Ishikawa (cell line): ENCODE results near the gene NUP43.

Experiments used
- CEBPB ChIP-seq: IDR thresholded peaks from 2 replicates; pipeline ENCODE4 v1.6.1; 2012
- CREB1 ChIP-seq: IDR thresholded peaks from 2 replicates; pipeline ENCODE4 v1.6.1; 2012; ENCODE audit warnings: low read depth
- EGR1 ChIP-seq: IDR thresholded peaks from 2 replicates; pipeline ENCODE4 v1.6.1; 2012
- EP300 ChIP-seq: IDR thresholded peaks from 2 replicates; pipeline ENCODE4 v1.6.1; 2012; ENCODE audit warnings: borderline replicate concordance
- FOXM1 ChIP-seq: IDR thresholded peaks from 2 replicates; pipeline ENCODE4 v1.6.1; 2012; ENCODE audit warnings: low read depth, borderline replicate concordance
- NFIC ChIP-seq: IDR thresholded peaks from 2 replicates; pipeline ENCODE4 v1.6.1; 2012
- RAD21 ChIP-seq: IDR thresholded peaks from 2 replicates; pipeline ENCODE4 v1.6.1; 2012; ENCODE audit warnings: low read depth
- TAF1 ChIP-seq: IDR thresholded peaks from 2 replicates; pipeline ENCODE4 v1.6.1; 2012; ENCODE audit warnings: low read depth, mild to moderate bottlenecking
- TCF12 ChIP-seq: IDR thresholded peaks from 2 replicates; pipeline ENCODE4 v1.6.1; 2012; ENCODE audit warnings: low read depth
- TEAD4 ChIP-seq: IDR thresholded peaks from 2 replicates; pipeline ENCODE4 v1.6.1; 2012
- YY1 ChIP-seq: IDR thresholded peaks from 2 replicates; pipeline ENCODE4 v1.6.1; 2012; ENCODE audit warnings: low read depth
- ZBTB7A ChIP-seq: IDR thresholded peaks from 2 replicates; pipeline ENCODE4 v1.6.1; 2012; ENCODE audit warnings: low read depth
- TF ChIP-seq, protein P1 (sequence below): IDR thresholded peaks from 2 replicates; pipeline ENCODE4 v1.6.1; 2012; ENCODE audit warnings: low read depth, mild to moderate bottlenecking
- TF ChIP-seq, protein P2 (sequence below): IDR thresholded peaks from 2 replicates; pipeline ENCODE4 v1.6.1; 2012
- TF ChIP-seq, protein P3 (sequence below): IDR thresholded peaks from 2 replicates; pipeline ENCODE4 v1.6.1; 2012

NUP43 gene

DNA sequence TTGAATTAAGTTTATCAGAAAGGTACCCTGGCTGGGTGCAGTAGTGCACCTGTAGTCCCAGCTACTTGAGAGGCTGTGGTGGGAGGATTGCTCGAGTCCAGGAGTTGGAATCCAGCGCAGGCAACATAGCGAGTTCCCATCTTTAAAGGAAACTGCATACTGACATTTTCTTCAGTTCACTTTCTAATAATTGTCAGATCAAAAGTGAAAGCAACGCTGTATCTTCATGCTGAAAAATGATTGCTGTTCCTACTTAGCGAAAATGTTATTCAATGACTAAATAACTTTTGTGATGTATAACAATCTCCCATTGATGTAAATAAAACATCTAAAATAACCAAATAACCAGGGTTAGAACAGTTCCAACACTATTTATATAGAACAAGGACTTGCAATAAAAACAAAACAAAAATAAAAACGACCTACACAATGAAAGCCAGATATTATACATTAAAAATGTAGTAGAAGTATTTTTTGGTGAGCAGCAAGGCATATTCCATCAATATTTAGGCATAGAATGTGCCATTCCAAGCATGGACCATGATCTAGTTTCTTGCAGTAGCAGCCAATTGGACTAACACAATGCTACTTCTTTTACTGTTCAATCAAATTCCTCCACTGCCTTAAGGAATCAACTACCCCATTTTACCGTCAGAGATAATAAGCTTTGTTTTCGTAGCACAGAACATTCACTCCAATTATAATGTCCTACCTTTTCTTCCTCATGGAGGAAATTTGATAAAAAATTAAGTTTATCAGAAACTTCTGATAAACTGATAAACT, 30.0 kb downstream of the NUP43 start:
- TF ChIP-seq FOXM1 (no peak), CEBPB (no peak), RAD21 (no peak), EP300 (no peak), TEAD4 (no peak), NFIC (no peak), ZBTB7A (no peak), TCF12 (no peak), TAF1 (no peak), YY1 (no peak)
- TF ChIP-seq, protein P1, sequence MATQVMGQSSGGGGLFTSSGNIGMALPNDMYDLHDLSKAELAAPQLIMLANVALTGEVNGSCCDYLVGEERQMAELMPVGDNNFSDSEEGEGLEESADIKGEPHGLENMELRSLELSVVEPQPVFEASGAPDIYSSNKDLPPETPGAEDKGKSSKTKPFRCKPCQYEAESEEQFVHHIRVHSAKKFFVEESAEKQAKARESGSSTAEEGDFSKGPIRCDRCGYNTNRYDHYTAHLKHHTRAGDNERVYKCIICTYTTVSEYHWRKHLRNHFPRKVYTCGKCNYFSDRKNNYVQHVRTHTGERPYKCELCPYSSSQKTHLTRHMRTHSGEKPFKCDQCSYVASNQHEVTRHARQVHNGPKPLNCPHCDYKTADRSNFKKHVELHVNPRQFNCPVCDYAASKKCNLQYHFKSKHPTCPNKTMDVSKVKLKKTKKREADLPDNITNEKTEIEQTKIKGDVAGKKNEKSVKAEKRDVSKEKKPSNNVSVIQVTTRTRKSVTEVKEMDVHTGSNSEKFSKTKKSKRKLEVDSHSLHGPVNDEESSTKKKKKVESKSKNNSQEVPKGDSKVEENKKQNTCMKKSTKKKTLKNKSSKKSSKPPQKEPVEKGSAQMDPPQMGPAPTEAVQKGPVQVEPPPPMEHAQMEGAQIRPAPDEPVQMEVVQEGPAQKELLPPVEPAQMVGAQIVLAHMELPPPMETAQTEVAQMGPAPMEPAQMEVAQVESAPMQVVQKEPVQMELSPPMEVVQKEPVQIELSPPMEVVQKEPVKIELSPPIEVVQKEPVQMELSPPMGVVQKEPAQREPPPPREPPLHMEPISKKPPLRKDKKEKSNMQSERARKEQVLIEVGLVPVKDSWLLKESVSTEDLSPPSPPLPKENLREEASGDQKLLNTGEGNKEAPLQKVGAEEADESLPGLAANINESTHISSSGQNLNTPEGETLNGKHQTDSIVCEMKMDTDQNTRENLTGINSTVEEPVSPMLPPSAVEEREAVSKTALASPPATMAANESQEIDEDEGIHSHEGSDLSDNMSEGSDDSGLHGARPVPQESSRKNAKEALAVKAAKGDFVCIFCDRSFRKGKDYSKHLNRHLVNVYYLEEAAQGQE = no peak
- TF ChIP-seq, protein P2, sequence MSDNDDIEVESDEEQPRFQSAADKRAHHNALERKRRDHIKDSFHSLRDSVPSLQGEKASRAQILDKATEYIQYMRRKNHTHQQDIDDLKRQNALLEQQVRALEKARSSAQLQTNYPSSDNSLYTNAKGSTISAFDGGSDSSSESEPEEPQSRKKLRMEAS = no peak
- TF ChIP-seq, protein P3, sequence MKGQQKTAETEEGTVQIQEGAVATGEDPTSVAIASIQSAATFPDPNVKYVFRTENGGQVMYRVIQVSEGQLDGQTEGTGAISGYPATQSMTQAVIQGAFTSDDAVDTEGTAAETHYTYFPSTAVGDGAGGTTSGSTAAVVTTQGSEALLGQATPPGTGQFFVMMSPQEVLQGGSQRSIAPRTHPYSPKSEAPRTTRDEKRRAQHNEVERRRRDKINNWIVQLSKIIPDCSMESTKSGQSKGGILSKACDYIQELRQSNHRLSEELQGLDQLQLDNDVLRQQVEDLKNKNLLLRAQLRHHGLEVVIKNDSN = no peak

DNA sequence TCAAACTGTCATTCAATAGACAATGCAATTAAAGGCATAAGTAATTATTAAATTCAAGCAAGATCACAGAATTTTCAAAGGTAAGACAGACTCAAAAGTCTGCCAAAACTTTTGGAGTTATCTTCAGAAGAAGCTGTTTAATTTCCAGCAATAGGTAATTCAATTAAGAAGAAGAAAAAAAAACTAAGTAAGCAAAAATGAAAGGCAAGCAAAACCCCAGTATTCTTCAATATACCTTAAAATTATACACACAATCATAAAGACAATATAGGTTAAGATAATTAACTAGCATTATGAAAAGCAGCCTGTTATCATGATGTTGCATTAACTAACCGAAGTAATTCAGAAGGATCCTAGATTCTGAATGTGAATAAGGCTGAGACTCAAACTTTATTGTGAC, 31.9 kb downstream of the NUP43 start:
- no peak for TF ChIP-seq CEBPB
- no peak for TF ChIP-seq ZBTB7A
- TF ChIP-seq NFIC = no peak
- TF ChIP-seq TCF12 = no peak
- no peak for TF ChIP-seq YY1
- TF ChIP-seq, protein P1 = no peak

DNA sequence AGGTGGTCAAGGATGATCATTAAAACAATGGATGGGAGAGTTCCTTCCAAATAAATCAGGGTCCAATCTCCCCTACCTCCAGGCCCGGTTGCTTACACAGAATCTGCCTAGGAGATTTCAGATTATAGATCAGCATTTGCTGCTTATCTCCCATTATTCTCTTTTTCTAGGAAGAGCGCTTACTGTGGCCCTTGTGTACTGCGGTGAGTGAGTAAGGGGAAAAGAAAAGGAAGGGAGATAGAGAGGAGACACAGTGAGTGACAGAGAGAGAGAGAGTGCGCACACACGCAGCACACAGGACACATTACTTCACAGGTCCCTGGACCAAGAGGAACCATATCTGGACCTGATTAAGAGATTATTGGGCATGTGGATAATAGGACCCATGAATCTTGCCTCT, 34.6 kb downstream of the NUP43 start:
- TF ChIP-seq, protein P3 = no peak
- no peak for TF ChIP-seq NFIC
- TF ChIP-seq FOXM1 = no peak
- TF ChIP-seq TAF1 = no peak
- TF ChIP-seq, protein P1 = no peak
- TF ChIP-seq EGR1 = no peak
- no peak for TF ChIP-seq CEBPB
- TF ChIP-seq EP300 = no peak
- TF ChIP-seq RAD21 = no peak
- no peak for TF ChIP-seq TCF12
- TF ChIP-seq YY1 = no peak
- TF ChIP-seq CREB1 = no peak
- TF ChIP-seq, protein P2 = no peak
- TF ChIP-seq TEAD4 = no peak
- no peak for TF ChIP-seq ZBTB7A

DNA sequence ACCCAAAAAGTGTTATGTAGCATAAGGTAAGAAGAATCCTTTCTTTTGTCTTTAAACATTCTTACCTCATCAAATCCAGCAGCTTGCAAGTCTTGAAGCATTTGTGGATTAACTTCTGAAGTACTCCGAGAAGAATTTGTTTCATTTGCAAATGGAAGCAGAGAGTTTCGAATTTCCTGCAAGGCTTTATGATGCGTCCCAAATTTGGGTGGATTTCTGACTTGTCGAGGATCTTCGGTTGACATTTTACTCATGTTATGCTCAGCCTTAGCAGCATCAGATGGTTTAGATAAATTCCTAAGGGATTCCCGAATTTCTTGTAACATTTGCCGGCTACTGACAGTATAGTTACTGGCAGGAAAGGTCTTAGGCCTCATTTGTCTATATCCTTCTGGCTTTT, 44.6 kb downstream of the NUP43 start:
- TF ChIP-seq, protein P1 = no peak
- TF ChIP-seq, protein P2 = no peak
- TF ChIP-seq TCF12 (no peak), ZBTB7A (no peak), RAD21 (no peak), EP300 (no peak), FOXM1 (no peak), NFIC (no peak), YY1 (no peak), EGR1 (no peak), CREB1 (no peak), TEAD4 (no peak), TAF1 (no peak), CEBPB (no peak)
- TF ChIP-seq, protein P3 = no peak
